ENCODE measurements around the gene RSAD1. TPM values are rescaled to one million over a fixed set of nuclear protein-coding genes. Genes with fewer than 3 reads are reported as not detected.

Gene RSAD1
- total RNA-seq, 1 donor from 2014 or later = 37.5 TPM

GRCh38 chr17:50521514-50521913, 42.9 kb downstream of the RSAD1 start:
- no peaks in the 10 kb centered on the region for H3K27me3 Mint-ChIP-seq (ENCODE audit: unreplicated experiment)
- H3K4me1 Mint-ChIP-seq (ENCODE audit: unreplicated experiment) = peaks cover 17% of the 10 kb centered on the region
- H3K9me3 Mint-ChIP-seq (ENCODE audit: unreplicated experiment) = no peaks in the 10 kb centered on the region
- no peaks in the 10 kb centered on the region for H3K36me3 Mint-ChIP-seq (ENCODE audit: unreplicated experiment)
- DNase-seq (ENCODE audit: extremely low spot score, unreplicated experiment) = no peak
- no peak overlapping the region for H3K4me3 Mint-ChIP-seq (ENCODE audit: unreplicated experiment)
- no peak for TF ChIP-seq CTCF (IDR thresholded peaks at IDR 0.05)
- no peak overlapping the region for H3K27ac Mint-ChIP-seq (ENCODE audit: unreplicated experiment)

- no peaks in the 10 kb centered on the region for H3K36me3 Mint-ChIP-seq (ENCODE audit: unreplicated experiment)
- H3K4me3 Mint-ChIP-seq (ENCODE audit: unreplicated experiment) = no peak overlapping the region
- TF ChIP-seq CTCF (IDR thresholded peaks at IDR 0.05) = no peak
- no peaks in the 10 kb centered on the region for H3K27me3 Mint-ChIP-seq (ENCODE audit: unreplicated experiment)
- no peaks in the 10 kb centered on the region for H3K9me3 Mint-ChIP-seq (ENCODE audit: unreplicated experiment)
- no peak for DNase-seq (ENCODE audit: extremely low spot score, unreplicated experiment)
- H3K27ac Mint-ChIP-seq (ENCODE audit: unreplicated experiment) = no peak overlapping the region
- peaks cover 7% of the 10 kb centered on the region for H3K4me1 Mint-ChIP-seq (ENCODE audit: unreplicated experiment)
These were observed 44.1 kb downstream of the RSAD1 start for GRCh38 chr17:50522766-50523165.

GRCh38 chr17:50523208-50523607, 44.5 kb downstream of the RSAD1 start:
- Mint-ChIP-seq H3K4me3 (ENCODE audit: unreplicated experiment) (no peak overlapping the region), H3K4me1 (ENCODE audit: unreplicated experiment) (peaks cover 7% of the 10 kb centered on the region), H3K36me3 (ENCODE audit: unreplicated experiment) (no peaks in the 10 kb centered on the region), H3K9me3 (ENCODE audit: unreplicated experiment) (no peaks in the 10 kb centered on the region), H3K27me3 (ENCODE audit: unreplicated experiment) (no peaks in the 10 kb centered on the region), H3K27ac (ENCODE audit: unreplicated experiment) (no peak overlapping the region)
- no peak for DNase-seq (ENCODE audit: extremely low spot score, unreplicated experiment)
- no peak for TF ChIP-seq CTCF (IDR thresholded peaks at IDR 0.05)

- DNase-seq (ENCODE audit: extremely low spot score, unreplicated experiment) = no peak
- Mint-ChIP-seq H3K36me3 (ENCODE audit: unreplicated experiment) (no peaks in the 10 kb centered on the region), H3K27me3 (ENCODE audit: unreplicated experiment) (peaks cover 8% of the 10 kb centered on the region)
These were observed 46.2 kb downstream of the RSAD1 start for GRCh38 chr17:50524838-50525237.

GRCh38 chr17:50527155-50527762, 48.6 kb downstream of the RSAD1 start:
- no peak for DNase-seq (ENCODE audit: extremely low spot score, unreplicated experiment)
- no peak for TF ChIP-seq CTCF (IDR thresholded peaks at IDR 0.05)
- no peaks in the 10 kb centered on the region for H3K36me3 Mint-ChIP-seq (ENCODE audit: unreplicated experiment)
- H3K27ac Mint-ChIP-seq (ENCODE audit: unreplicated experiment) = no peak overlapping the region
- H3K27me3 Mint-ChIP-seq (ENCODE audit: unreplicated experiment) = peaks cover 28% of the 10 kb centered on the region
- no peaks in the 10 kb centered on the region for H3K4me1 Mint-ChIP-seq (ENCODE audit: unreplicated experiment)
- H3K4me3 Mint-ChIP-seq (ENCODE audit: unreplicated experiment) = no peak overlapping the region
- H3K9me3 Mint-ChIP-seq (ENCODE audit: unreplicated experiment) = no peaks in the 10 kb centered on the region

More at GRCh38 chr17:50524838-50525237, 46.2 kb downstream of the RSAD1 start:
- TF ChIP-seq CTCF (IDR thresholded peaks at IDR 0.05) = no peak
- Mint-ChIP-seq H3K4me3 (ENCODE audit: unreplicated experiment) (no peak overlapping the region), H3K4me1 (ENCODE audit: unreplicated experiment) (no peaks in the 10 kb centered on the region), H3K27ac (ENCODE audit: unreplicated experiment) (no peak overlapping the region), H3K9me3 (ENCODE audit: unreplicated experiment) (no peaks in the 10 kb centered on the region)
